ENCODE data around the gene KBTBD13.
A peak's percentile ranks its signal among the peaks of the same experiment; 100 is the strongest.

The KBTBD13 gene

DNA sequence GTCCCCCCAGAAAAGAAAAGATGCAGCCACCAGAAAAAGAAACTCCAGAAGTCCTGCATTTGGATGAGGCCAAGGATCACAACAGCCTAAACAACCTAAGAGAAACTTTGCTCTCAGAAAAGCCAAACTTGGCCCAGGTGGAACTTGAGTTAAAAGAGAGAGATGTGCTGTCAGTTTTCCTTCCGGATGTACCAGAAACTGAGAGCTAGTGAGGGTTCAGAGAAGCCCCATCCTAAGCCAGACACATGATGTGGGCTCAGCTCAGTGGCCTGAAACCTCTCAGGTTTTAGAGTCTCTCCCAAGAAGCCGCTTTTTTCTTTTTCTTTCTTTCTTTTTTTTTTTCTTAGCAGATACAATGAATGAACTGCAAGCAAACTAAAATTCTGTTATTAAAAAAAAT is 23.6 kb upstream of the KBTBD13 start:
- no peak for DNase-seq

DNA sequence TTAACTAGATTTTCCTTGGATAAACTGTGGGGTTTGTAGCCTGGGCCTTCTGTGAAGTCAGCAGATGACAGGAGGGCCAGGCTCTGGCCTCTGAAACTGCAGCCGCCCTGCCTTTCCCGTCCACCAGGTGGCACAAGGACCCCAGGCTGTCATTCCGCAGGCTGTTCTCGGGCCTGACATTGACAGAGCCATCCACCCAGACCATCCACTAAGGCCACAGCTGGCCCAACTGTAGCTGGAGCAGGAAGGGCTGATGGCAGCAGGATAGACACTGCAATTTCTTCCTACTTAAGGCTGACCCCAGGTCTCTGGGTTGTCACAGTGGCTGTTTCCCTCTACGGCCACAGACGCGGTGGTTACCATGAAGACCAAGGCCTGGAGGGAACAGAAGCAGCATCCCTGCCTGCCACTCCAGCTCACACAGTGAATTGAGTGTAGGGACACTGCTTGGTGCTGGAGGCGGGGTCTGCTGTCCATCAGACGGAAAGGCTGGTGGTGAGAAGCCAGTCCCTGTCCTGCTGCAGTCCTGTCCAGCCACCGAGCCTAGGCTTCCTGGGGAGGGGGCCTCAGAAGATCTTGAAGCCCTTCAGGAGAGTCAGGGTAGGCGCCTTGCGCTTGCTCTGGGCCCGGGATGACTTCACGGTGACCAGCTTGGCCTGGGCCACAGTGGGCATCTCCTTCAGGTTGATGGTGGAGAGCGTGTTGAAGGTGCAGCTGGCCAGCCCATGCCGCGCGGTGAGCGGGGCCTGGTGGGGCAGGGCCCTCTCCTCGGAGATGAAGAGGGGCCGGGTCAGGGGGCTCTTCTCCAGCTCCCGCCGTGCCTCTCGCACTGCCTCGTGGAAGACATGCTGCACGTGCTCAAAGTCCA is 22.0 kb upstream of the KBTBD13 start:
- DNase-seq: peak; percentile 72

DNA sequence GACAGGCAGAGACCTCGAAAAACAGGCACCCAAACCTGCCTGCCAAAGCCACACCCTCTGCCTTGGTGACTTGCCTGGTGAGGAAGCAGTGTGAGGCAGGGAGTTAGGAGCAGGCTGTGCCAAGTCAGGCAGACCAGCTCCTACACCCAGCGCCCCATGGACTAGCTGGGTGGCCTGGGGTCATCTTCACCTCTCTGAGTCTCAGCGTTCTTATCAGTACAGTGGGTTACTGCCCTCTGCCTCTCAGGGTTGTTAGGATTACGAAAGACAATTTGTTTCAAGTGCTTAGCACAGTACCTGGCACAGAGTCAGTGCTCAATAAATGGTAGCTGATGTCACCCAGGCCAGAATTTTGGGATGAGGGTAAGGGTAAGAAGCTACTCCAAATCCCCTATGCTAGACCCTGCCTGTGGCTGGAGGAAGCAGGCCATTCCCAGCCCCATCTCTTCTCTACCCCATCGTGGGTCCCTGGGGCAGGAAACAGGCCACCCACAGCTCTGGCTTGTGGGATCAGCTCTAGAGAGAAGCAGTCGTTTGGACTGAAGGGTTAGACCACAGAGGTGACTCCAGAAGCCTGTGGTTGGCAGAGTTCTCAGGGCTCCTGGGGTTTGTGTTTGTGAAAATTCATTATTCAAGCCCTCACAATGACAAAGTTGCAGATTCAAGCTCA is 21.2 kb upstream of the KBTBD13 start:
- no peak for DNase-seq

DNA sequence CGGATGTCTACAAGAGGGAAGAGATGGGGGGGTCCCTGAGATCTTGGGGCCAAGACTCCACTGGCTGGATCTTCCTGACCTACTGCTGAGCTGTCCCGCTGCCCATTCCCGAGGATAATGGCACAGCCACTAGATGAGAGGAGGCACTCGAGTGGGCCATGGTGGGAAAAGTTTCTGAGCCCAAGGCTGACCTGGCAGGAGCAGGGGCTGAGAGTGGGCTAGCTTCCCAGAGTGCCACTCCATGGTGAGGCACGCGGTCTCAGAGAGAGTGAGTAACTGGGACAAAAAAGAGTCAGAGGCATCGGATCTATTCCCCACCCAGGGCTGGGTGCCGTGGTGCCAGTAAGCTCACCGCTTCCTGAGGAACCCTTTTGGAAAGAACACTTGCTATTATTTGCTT is 20.4 kb upstream of the KBTBD13 start:
- DNase-seq: no peak

DNA sequence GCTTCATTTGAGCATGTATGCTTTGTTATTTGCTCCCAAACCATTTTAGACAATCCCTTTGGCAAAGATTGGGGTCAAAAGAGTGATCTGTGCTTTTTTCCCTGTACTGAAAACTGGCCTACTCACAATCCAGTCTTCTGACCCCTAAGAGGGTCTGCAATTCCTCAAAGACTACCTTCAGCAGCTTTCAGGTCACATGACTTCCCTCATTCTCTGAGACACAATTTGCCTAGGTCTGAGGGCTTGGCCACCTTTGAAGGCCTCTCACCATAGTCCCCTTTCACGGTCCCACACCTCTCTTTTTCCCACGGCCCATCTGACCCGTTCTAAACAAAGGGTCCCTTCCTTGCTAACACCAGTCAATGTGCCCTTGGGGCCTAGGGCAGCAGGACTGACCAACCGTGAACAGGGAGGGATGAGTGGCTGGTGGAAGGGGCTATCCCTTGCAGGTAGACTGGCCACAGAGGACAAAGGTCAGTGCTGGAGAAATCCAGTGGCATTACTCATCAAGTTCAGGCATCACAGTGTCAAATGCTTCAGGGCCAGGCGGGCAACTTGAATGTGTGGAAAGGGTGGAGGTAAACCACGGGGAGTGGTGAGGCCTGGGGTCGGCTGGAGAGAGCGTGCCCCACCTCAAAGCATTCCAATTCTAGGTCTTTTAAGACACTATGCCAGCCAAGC is 19.5 kb upstream of the KBTBD13 start:
- DNase-seq: no peak

DNA sequence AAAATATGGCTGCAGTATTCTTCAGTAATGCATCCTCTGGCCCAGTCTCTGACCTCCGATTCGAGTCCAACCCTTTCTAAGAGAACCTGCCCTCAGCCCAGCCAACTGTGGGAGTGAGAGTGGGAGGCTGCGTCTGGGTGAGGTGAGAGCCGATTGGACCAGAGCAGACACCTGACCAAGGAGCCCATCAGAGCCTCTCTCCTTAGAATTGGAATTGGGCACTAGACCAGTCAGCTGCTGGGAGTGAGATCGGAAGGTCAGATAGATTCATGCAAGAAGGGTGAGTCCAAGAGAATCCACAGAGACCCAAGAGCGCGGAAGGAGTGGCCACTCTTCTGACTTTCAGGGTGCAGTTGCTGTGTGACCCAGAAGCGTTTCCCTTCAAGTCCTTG is 19.0 kb upstream of the KBTBD13 start:
- DNase-seq: no peak

DNA sequence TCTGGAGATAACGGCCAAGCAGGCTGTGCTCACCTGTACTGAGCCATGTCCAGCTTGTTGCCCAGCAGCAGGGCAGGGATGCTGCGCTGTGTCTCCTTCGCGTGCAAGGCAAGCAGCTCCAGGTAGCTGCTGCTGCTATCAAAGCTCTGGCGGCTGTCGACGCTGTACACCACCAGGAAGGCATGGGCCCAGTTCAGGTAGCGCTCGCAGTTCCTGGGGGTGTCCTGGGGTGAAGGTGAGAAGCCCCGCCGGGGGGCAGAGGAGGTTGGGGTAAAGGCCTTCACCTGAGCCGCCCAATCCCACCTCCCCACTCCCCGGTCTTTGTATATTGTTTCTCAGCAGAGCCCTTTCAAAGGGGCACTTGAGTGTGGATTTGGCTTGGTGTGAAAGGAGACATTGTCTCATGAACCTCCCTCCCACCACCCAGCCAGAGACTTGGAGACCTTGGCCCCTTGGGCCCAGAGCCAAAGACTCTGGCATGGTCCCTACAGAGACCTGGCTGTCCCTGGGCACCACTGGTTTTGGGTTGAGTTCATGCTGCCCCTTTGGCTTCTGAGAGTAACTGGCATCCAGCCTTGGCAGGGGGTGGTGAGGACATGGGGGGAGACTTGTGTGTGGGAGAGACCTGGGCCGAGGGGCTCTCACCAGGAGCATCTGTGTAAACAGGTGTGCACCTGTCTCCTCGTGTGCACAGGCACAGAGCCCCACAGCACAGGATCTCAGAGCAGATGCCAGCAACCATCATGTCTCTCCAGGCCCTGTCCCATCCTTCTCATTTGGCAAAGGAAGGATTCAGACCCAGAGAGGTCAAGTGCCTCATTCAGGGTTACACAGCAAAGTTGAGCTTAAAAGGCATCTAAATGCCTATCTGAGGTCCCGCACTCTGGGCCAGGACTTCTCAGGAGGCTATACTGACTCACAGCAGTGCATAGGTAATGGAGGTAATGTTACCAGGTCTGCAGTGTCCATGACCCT is 17.9 kb upstream of the KBTBD13 start:
- DNase-seq: no peak

DNA sequence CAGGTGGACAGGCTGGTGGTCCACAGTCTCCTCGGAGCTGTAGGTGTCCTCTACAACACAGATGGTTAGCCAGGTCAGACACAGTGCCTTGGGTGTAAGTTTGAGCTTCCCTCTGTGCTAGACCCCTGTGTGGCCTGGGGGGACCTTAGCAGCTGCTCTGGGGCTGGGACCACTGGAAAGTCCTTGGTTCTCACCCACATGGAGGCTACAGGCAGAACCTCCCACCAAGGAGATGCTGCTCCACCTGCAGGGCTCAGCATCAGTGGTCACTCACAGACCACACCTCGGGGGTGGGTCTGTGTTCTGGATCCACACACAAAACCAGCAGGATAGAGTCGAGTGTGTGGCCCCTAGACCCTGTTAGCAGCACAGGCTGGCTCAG is 17.2 kb upstream of the KBTBD13 start:
- no peak for DNase-seq

DNA sequence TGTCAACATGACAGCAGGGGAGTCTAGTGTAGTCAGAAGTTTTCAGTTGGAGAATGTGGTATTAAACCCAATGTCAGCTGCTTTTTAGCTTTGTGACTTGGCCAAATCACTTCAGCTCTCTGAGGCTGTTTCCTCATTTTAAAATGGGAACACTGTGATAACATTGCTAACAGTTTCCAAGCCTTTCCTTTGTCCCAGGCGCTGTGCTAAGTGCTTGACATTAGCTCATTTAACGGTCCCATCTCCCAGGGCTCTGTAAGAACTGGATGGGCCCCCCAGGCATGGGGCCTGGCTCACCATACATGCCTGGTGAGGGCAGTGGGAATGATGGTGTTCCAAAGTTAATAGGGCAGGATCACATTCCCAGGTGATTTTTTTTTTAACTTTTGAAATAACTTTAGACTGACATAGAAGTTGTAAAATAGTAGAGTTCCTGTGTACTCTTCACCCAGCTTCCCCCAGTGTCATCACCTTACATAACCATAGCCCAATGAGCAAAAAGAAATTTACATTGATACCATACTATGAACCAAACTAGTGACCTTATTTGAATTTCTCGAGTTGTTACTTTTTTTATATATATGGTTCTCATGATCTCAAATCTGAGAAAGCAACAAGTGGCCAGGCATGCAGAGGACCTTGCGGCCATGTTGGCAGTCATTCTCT is 16.5 kb upstream of the KBTBD13 start:
- peak; percentile 6 for DNase-seq

DNA sequence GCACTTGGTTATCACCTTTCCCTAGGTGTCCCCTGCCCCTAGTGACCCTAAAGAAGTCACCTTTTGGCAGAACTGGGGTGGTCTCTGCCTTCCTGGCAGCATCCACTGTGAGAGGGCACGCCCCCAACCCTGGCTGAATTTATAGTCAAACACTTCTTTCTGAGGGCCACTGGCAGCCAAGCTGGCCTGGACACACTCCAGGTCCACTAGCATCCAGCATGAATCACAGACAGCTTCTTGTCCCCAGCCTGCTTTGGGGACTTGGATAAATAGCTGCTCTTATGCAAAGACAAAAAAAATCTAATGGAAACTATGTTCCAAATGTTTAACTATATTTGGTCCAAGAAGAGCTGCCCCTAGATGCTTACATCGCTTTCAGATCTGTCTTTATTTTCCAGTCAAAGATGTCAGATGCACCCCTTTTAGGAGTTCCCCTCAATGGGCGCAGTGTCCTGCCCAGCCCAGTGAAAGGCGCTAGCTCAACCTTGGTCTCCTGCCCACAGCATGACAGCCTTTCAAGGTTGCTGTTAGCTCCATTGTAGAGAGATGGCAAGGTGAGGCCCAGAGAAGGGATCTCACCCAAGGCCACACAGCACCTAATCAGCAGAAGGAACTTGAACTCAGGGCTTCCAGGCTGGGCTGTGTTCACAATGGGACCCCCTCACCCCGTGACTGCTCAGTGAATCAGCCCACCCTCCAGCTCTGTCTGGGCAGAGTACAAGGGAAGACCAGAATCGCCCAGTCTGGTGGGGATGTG is 15.7 kb upstream of the KBTBD13 start:
- DNase-seq: no peak

DNA sequence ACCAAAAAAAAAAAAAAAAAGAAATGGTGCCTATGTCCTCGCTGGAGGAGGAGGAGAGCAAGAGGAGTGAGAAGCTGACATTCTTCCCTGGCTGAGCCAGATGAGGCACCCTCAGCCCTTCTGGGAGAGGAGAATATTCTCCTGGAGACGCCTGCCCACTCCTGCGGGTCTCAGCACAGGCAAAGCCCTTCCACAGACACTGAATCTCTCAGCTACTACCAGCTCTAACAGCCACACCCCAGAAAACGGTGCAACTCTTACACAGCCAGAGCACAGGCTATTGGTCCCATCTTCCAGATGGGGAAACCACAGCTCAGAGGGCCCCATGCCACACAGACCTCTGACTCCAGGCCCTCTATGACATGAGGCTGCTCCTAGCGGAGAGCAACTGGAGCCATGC is 14.5 kb upstream of the KBTBD13 start:
- no peak for DNase-seq

DNA sequence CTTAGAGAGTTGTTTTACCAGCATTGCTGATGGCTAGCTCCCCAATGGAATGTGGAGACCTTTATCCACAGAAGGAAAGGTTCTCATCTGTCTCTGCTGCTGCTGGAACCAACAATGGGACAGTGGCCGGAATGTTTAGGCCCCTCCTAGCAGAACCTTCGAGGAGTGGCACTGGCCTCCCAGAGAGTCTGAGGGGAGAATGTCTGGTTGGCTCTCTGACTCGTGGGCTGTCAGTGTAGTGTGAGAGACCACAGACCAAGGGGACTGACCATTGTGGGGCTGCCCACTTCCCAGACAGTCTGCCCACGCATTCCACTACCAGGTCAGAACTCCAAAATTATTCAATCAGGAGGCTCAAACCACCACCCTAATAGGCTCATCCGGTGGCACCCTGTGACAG is 13.8 kb upstream of the KBTBD13 start:
- DNase-seq: no peak

DNA sequence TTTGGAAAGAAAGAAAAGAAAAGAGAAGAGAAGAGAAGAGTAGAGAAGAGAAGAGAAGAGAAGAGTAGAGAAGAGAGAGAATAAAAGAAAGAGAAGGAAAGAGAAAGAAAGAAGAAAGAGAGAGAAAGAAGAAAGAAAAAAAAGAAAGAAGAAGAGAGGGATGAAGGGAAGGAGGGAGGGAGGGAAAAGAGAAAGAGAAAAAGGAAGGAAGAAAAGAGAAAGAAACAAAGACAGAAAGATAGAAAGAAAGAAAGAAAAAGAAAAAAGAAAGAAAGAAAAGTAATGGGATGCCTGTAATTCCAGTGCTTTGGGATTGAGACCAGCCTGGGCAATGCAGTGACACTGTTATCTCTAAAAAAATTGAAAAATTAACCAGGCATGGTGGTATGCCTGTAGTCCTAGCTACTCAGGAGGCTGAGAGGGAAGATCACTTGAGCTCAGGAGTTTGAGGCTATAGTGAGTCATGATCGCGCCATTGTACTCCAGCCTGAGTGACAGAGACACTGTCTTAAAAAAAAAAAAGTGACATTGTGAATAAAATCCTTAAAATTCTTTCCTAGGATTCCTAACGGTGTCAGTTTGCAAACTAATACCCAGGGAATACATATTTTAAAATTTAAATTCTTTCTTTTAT is 10.4 kb upstream of the KBTBD13 start:
- no peak for DNase-seq

DNA sequence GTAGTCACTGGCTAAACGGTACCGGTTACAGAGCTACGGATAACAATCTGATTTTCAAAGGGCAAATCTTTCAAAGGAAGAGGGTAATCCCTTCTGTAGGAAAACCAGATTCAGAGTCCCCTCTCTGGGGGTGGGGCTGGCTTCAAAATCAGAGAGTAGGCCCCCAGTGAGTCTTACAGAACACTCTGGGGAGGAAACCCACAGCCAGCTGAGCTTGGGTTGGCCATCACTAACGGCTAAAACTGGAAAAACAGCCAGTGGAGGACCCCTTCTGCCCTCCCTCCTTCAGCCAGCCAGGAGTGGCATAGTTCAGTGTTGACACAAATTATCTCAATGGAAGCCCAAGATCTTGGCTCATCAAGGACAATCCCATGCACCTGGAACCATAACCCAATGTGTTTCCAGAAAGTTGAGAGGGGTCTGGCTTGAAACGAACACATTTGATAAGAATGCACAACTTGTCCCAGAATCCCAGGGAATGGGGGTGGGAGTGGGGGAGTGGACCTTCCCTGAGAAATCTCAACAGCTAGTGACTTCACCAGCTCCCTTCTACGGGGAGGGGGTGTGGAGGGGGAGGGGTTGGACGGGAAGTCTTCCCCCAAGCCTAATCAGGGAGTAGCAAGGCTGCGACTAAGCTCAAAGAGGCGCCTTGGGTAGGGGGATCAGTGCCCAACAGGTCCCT is 9.8 kb upstream of the KBTBD13 start:
- no peak for DNase-seq

DNA sequence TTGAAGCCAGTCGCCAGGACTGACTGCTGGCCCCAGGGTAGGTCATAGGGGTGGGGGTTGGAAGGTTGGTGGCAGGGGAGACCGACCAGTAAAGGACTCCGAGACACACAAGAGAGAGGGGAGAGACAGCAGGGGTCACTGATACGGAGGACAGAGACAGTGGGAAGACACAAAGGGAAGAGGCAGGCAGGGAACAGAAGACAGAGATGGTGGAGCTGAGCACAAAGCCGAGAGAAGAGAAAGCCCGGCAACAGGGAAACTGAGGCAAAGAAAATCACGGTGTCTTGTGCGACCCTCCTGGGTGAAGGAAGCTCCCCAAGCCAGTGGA is 9.3 kb upstream of the KBTBD13 start:
- no peak for DNase-seq

DNA sequence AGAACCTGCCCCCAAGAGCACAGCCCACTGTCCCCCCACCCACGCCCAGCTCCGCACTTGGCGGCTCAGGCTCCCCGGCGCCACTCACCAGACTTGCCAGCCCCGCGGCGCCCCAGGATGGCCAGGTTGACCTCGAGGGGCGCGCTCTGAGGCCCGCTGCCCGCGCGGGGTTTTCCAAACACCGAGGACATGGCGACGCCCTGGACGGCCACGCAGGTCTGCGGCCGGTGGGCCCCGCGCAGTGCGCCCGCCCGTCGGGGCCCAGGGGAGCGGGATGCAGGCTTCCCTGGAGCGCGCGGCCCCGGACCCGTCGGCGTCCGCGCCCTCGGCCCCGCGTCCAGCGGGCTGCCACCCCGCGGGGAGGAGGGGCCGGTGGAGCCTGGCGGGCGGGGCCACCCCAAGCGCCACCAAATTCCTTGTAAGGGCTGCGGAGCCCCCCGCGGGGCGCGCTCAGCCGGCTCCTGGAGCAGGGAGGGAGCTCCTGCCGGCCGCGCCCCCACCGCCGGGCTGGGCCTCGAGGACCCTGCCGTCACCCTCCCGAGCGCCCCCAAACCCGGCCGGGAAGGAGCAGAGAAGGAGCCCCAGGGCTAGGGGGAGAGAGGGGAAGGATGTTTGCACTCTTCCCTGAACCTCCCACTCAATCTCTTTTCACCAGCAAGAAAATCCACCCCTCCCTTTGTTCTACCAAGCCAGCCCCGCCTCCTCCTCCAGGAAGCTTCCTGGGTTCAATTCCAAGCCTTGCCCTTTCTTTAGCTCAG is 8.7 kb upstream of the KBTBD13 start, which contains the start of gene RASL12:
Gene RASL12, minus strand, starts transcription at position 347 of the 758 bp plus-strand sequence. Its CDS starts 156 bp downstream, at position 191.
- DNase-seq: no peak

DNA sequence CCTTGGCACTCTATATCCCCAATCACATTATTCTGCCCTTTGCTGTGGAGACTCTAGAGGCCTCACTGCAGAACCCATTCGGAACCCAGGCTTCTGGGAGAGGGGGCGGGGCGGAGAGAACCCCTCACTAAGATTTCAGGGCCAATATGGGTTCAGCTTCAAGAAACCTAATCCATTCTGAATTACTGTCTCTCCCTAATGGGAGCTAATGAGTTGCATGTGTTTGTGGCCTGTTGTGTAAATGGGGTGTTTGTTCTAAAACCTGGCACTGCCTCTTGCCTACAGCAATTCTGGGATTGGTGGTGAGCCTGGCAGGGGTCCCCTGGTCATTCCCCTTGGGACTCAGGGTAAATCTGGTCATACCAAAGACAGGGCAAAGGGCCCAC is 8.2 kb upstream of the KBTBD13 start:
- DNase-seq: no peak

DNA sequence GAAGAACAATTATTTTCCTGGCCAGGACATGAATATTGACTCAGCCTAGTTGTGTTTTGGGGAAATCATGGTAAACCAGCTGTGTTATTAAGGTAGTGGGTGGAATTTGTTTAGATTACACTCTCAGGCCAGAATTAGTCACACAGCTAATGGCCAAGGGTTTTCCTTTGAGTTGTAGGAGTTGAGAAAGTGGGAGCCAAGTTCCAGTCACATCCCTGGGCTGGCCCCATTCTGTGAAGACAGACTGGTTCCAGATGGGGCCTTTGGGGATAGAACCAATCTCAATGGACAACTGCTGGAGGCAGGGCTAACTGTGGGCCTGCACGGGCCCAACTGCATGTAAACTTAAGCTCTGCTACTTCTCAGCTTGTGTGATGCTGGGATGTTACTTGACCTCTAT is 7.4 kb upstream of the KBTBD13 start:
- no peak for DNase-seq

DNA sequence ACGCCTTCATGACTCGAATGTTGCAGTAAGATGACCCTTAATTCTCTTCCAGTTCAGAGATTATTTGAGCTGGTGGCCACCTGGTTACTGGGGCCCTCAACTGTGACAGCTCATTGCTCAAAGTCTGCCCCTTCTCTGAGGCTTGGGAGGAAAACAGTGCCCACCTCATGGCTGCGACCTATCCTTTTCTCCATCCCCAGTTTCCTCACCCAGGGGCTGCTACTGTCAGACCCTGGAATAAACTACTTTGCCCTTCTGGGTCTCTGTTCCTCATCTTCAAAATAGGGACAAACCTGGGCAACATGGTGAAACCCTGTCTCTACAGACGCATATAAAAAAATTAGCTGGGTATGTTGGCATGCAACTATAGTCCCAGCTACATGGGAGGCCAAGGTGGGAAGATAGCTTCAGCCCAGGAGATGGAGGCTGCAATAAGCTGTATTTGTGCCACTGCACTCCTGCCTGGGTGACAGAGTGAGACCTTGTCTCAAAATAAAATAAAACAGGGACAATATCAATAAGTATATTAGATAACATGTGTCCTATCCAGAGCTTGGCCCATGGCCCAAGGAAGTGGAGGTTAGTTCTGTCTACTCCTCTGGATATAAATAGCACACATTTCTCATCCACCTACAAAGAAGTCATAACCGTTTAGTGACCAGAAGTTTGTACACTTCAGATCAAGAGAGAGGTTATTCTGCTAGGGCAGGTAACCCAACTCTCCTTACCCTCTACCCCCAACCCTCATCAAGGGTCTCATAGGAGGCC is 6.6 kb upstream of the KBTBD13 start:
- no peak for DNase-seq
